ENCODE measurements around the gene MTHFD2. TPM values are rescaled to one million over a fixed set of nuclear protein-coding genes. Genes with fewer than 3 reads are reported as not detected.
"Not testable (repeated sequence)": the region's sequence is repeated elsewhere in the genome, so short reads cannot be mapped to it uniquely, and the experiment has no call there.

Gene MTHFD2
- polyA plus RNA-seq, 1 donor = 12.6 TPM

GRCh38 chr2:74226648-74227213 is 28.3 kb downstream of the MTHFD2 start:
- no peaks in the 10 kb centered on the region for H3K36me3 ChIP-seq (ENCODE audit: control insufficient read depth, insufficient read depth, low read length)
- DNase-seq = no peak
- peaks cover 2% of the 10 kb centered on the region for H3K4me1 ChIP-seq (ENCODE audit: control insufficient read depth, insufficient read depth, low read length)
- H3K27ac ChIP-seq (ENCODE audit: low read length) = no peak overlapping the region
- H3K4me3 ChIP-seq (ENCODE audit: low read length) = no peak overlapping the region
- no peaks in the 10 kb centered on the region for H3K9me3 ChIP-seq (ENCODE audit: control insufficient read depth, low read depth, low read length)
- no CpG with 5 or more reads among the region's 21 CpGs for WGBS (ENCODE audit: insufficient coverage, low lambda C conversion rate)
- no peaks in the 10 kb centered on the region for H3K27me3 ChIP-seq (ENCODE audit: control insufficient read depth, insufficient read depth, low read length)

- Histone ChIP-seq H3K4me3 (ENCODE audit: low read length) (no peak overlapping the region), H3K4me1 (ENCODE audit: control insufficient read depth, insufficient read depth, low read length) (peaks cover 2% of the 10 kb centered on the region), H3K27me3 (ENCODE audit: control insufficient read depth, insufficient read depth, low read length) (no peaks in the 10 kb centered on the region), H3K9me3 (ENCODE audit: control insufficient read depth, low read depth, low read length) (no peaks in the 10 kb centered on the region), H3K27ac (ENCODE audit: low read length) (no peak overlapping the region), H3K36me3 (ENCODE audit: control insufficient read depth, insufficient read depth, low read length) (no peaks in the 10 kb centered on the region)
- no peak for DNase-seq
- WGBS (ENCODE audit: insufficient coverage, low lambda C conversion rate) = no CpG with 5 or more reads among the region's 5 CpGs
These were observed 29.2 kb downstream of the MTHFD2 start for GRCh38 chr2:74227646-74228045.

GRCh38 chr2:74228772-74229171 is 30.4 kb downstream of the MTHFD2 start:
- no peaks in the 10 kb centered on the region for H3K9me3 ChIP-seq (ENCODE audit: control insufficient read depth, low read depth, low read length)
- WGBS (ENCODE audit: insufficient coverage, low lambda C conversion rate) = 80% methylated on average over 1 of the region's 4 CpGs
- no peak overlapping the region for H3K27ac ChIP-seq (ENCODE audit: low read length)
- H3K4me3 ChIP-seq (ENCODE audit: low read length) = no peak overlapping the region
- H3K36me3 ChIP-seq (ENCODE audit: control insufficient read depth, insufficient read depth, low read length) = no peaks in the 10 kb centered on the region
- H3K4me1 ChIP-seq (ENCODE audit: control insufficient read depth, insufficient read depth, low read length) = peaks cover 2% of the 10 kb centered on the region
- no peaks in the 10 kb centered on the region for H3K27me3 ChIP-seq (ENCODE audit: control insufficient read depth, insufficient read depth, low read length)
- no peak for DNase-seq

- not testable (repeated sequence) for H3K36me3 ChIP-seq (ENCODE audit: control insufficient read depth, insufficient read depth, low read length); H3K27ac ChIP-seq (ENCODE audit: low read length); H3K4me3 ChIP-seq (ENCODE audit: low read length); H3K27me3 ChIP-seq (ENCODE audit: control insufficient read depth, insufficient read depth, low read length); H3K9me3 ChIP-seq (ENCODE audit: control insufficient read depth, low read depth, low read length); H3K4me1 ChIP-seq (ENCODE audit: control insufficient read depth, insufficient read depth, low read length); DNase-seq
- WGBS (ENCODE audit: insufficient coverage, low lambda C conversion rate) = no CpG with 5 or more reads among the region's 5 CpGs
These were observed 31.4 kb downstream of the MTHFD2 start for GRCh38 chr2:74229865-74230264.

- WGBS (ENCODE audit: insufficient coverage, low lambda C conversion rate) = no CpG with 5 or more reads among the region's 6 CpGs
- H3K4me3 ChIP-seq (ENCODE audit: low read length) = no peak overlapping the region
- no peaks in the 10 kb centered on the region for H3K4me1 ChIP-seq (ENCODE audit: control insufficient read depth, insufficient read depth, low read length)
These were observed 34.0 kb downstream of the MTHFD2 start for GRCh38 chr2:74232426-74232825.

GRCh38 chr2:74233648-74234047 is 35.2 kb downstream of the MTHFD2 start:
- H3K9me3 ChIP-seq (ENCODE audit: control insufficient read depth, low read depth, low read length) = no peaks in the 10 kb centered on the region
- no peak overlapping the region for H3K27ac ChIP-seq (ENCODE audit: low read length)
- no peak for DNase-seq
- no peak overlapping the region for H3K4me3 ChIP-seq (ENCODE audit: low read length)
- no peaks in the 10 kb centered on the region for H3K27me3 ChIP-seq (ENCODE audit: control insufficient read depth, insufficient read depth, low read length)
- H3K4me1 ChIP-seq (ENCODE audit: control insufficient read depth, insufficient read depth, low read length) = no peaks in the 10 kb centered on the region
- H3K36me3 ChIP-seq (ENCODE audit: control insufficient read depth, insufficient read depth, low read length) = no peaks in the 10 kb centered on the region

More at GRCh38 chr2:74232426-74232825, 34.0 kb downstream of the MTHFD2 start:
- Histone ChIP-seq H3K27me3 (ENCODE audit: control insufficient read depth, insufficient read depth, low read length) (no peaks in the 10 kb centered on the region), H3K36me3 (ENCODE audit: control insufficient read depth, insufficient read depth, low read length) (no peaks in the 10 kb centered on the region), H3K9me3 (ENCODE audit: control insufficient read depth, low read depth, low read length) (no peaks in the 10 kb centered on the region), H3K27ac (ENCODE audit: low read length) (no peak overlapping the region)
- no peak for DNase-seq

- Histone ChIP-seq H3K4me3 (ENCODE audit: low read length) (no peak overlapping the region), H3K27ac (ENCODE audit: low read length) (no peak overlapping the region), H3K27me3 (ENCODE audit: control insufficient read depth, insufficient read depth, low read length) (no peaks in the 10 kb centered on the region), H3K4me1 (ENCODE audit: control insufficient read depth, insufficient read depth, low read length) (no peaks in the 10 kb centered on the region), H3K36me3 (ENCODE audit: control insufficient read depth, insufficient read depth, low read length) (no peaks in the 10 kb centered on the region), H3K9me3 (ENCODE audit: control insufficient read depth, low read depth, low read length) (no peaks in the 10 kb centered on the region)
- no CpG with 5 or more reads among the region's 5 CpGs for WGBS (ENCODE audit: insufficient coverage, low lambda C conversion rate)
- no peak for DNase-seq
These were observed 36.6 kb downstream of the MTHFD2 start for GRCh38 chr2:74235041-74235440.

GRCh38 chr2:74238879-74239278 is 40.5 kb downstream of the MTHFD2 start:
- Histone ChIP-seq H3K4me1 (ENCODE audit: control insufficient read depth, insufficient read depth, low read length) (no peaks in the 10 kb centered on the region), H3K4me3 (ENCODE audit: low read length) (no peak overlapping the region), H3K9me3 (ENCODE audit: control insufficient read depth, low read depth, low read length) (no peaks in the 10 kb centered on the region), H3K27ac (ENCODE audit: low read length) (no peak overlapping the region), H3K27me3 (ENCODE audit: control insufficient read depth, insufficient read depth, low read length) (no peaks in the 10 kb centered on the region), H3K36me3 (ENCODE audit: control insufficient read depth, insufficient read depth, low read length) (no peaks in the 10 kb centered on the region)
- no CpG with 5 or more reads among the region's 2 CpGs for WGBS (ENCODE audit: insufficient coverage, low lambda C conversion rate)
- DNase-seq = no peak

- Histone ChIP-seq H3K36me3 (ENCODE audit: control insufficient read depth, insufficient read depth, low read length) (no peaks in the 10 kb centered on the region), H3K9me3 (ENCODE audit: control insufficient read depth, low read depth, low read length) (no peaks in the 10 kb centered on the region), H3K27ac (ENCODE audit: low read length) (no peak overlapping the region), H3K4me3 (ENCODE audit: low read length) (no peak overlapping the region), H3K4me1 (ENCODE audit: control insufficient read depth, insufficient read depth, low read length) (no peaks in the 10 kb centered on the region), H3K27me3 (ENCODE audit: control insufficient read depth, insufficient read depth, low read length) (no peaks in the 10 kb centered on the region)
- WGBS (ENCODE audit: insufficient coverage, low lambda C conversion rate) = no CpG with 5 or more reads among the region's 7 CpGs
- DNase-seq = no peak
These were observed 40.9 kb downstream of the MTHFD2 start for GRCh38 chr2:74239346-74239745.

- no peaks in the 10 kb centered on the region for H3K4me1 ChIP-seq (ENCODE audit: control insufficient read depth, insufficient read depth, low read length)
- no CpG with 5 or more reads among the region's 7 CpGs for WGBS (ENCODE audit: insufficient coverage, low lambda C conversion rate)
- no peak for DNase-seq
- H3K9me3 ChIP-seq (ENCODE audit: control insufficient read depth, low read depth, low read length) = no peaks in the 10 kb centered on the region
- H3K36me3 ChIP-seq (ENCODE audit: control insufficient read depth, insufficient read depth, low read length) = no peaks in the 10 kb centered on the region
- no peaks in the 10 kb centered on the region for H3K27me3 ChIP-seq (ENCODE audit: control insufficient read depth, insufficient read depth, low read length)
- H3K27ac ChIP-seq (ENCODE audit: low read length) = no peak overlapping the region
- no peak overlapping the region for H3K4me3 ChIP-seq (ENCODE audit: low read length)
These were observed 44.1 kb downstream of the MTHFD2 start for GRCh38 chr2:74242354-74243071.

- no peaks in the 10 kb centered on the region for H3K4me1 ChIP-seq (ENCODE audit: control insufficient read depth, insufficient read depth, low read length)
- H3K9me3 ChIP-seq (ENCODE audit: control insufficient read depth, low read depth, low read length) = no peaks in the 10 kb centered on the region
- no peak for DNase-seq
- no peak overlapping the region for H3K27ac ChIP-seq (ENCODE audit: low read length)
- H3K4me3 ChIP-seq (ENCODE audit: low read length) = no peak overlapping the region
- no peaks in the 10 kb centered on the region for H3K27me3 ChIP-seq (ENCODE audit: control insufficient read depth, insufficient read depth, low read length)
- no peaks in the 10 kb centered on the region for H3K36me3 ChIP-seq (ENCODE audit: control insufficient read depth, insufficient read depth, low read length)
- 85% methylated on average over 3 of the region's 3 CpGs for WGBS (ENCODE audit: insufficient coverage, low lambda C conversion rate)
These were observed 45.9 kb downstream of the MTHFD2 start for GRCh38 chr2:74244286-74244685.
